Activated CD4-positive, CD25-positive, alpha-beta regulatory T cell treated with anti-CD3 and anti-CD28 coated beads, Interleukin-2, amount 50 U/mL, for 16 hours (primary cell): ENCODE results near the gene MFF.

Experiments used
- DNase-seq: peaks from one replicate; pipeline ENCODE4 v3.0.0-alpha.2; 2020; ENCODE audit warnings: low read depth, low spot score

Gene MFF

DNA sequence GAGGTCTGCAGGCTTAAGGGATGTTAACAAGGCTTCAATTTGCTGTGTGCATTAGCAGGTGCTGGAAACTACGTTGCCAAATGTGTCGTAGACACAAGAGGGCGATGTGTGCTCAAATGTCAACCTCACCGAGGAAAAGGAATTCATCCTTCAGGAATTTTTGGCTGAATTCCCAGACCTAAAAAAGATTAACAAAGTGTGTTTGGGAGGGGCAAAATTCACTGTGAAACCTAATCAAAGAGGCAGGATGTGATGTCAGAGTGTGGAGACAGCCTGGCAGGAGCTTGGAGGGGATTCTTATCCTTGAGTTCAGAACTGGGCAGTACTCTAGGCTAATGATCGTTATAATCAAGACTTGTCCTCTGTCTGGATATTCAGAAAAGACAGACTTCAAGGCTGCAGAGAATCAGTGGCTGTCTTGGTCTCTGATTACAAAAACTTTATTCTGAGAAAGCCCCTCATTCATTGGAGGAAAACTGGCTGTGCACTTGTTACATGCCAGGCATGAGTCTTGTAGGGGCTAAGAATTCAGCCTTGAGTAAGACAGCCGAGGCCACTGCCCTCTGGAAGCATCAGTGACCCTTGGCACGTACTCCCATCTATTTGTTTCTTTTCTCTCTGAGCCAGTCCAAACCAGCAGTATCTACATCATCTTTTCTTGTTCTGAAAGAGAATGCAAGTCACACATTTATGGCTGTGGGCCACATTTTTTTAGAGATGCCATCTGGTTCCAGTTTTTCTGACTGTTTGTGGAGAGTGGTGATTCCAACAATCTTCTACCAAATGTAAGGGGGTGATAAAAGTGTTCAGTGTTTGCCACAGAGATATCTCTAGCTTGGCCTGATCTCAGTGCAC, 81.4 kb downstream of the MFF start:
- DNase-seq, result no peak
